Hematopoietic multipotent progenitor cell (in vitro differentiated cells): ENCODE results near the gene PCSK9. TPM values are rescaled to one million over a fixed set of nuclear protein-coding genes. Genes with fewer than 3 reads are reported as not detected.

Source experiments
- DNase-seq, 3 donors: peaks; one replicate each; pipeline ENCODE4 v3.0.0-alpha.2; 2011 to 2015; ENCODE audit warnings: low read depth in 2 of 3, low spot score in 2 of 3
- total RNA-seq: library from RNA; depleted of rRNA; stranded (reverse); fragments of >200 nt; gene quantifications from one replicate; pipeline ENCODE4 v1.2.3, GENCODE V29; 2012

The PCSK9 gene
- total RNA-seq, 1 donor = under 0.01 TPM

GRCh38 chr1:55057270-55057955 lies 18.1 kb downstream of the PCSK9 start:
- DNase-seq = no peak

GRCh38 chr1:55057956-55058298 lies 18.6 kb downstream of the PCSK9 start:
- no peak for DNase-seq

GRCh38 chr1:55059302-55060132 lies 20.2 kb downstream of the PCSK9 start:
- DNase-seq = no peak

- DNase-seq = no peak
Measured at GRCh38 chr1:55060133-55060999, 21.0 kb downstream of the PCSK9 start.

- no peak for DNase-seq
Measured at GRCh38 chr1:55061000-55061705, 21.8 kb downstream of the PCSK9 start.

- DNase-seq = no peak
Measured at GRCh38 chr1:55061706-55062321, 22.5 kb downstream of the PCSK9 start.

GRCh38 chr1:55062801-55063576 lies 23.6 kb downstream of the PCSK9 start:
- DNase-seq = no peak

GRCh38 chr1:55063577-55063942 lies 24.2 kb downstream of the PCSK9 start:
- DNase-seq = no peak

GRCh38 chr1:55064071-55064581 lies 24.8 kb downstream of the PCSK9 start:
- no peak for DNase-seq

GRCh38 chr1:55064861-55065263 lies 25.5 kb downstream of the PCSK9 start:
- no peak for DNase-seq

- DNase-seq = no peak
Measured at GRCh38 chr1:55065648-55066047, 26.3 kb downstream of the PCSK9 start.

- DNase-seq = no peak
Measured at GRCh38 chr1:55067022-55067778, 27.9 kb downstream of the PCSK9 start.

GRCh38 chr1:55067914-55068313 lies 28.6 kb downstream of the PCSK9 start:
- DNase-seq = no peak

GRCh38 chr1:55068638-55069037 lies 29.3 kb downstream of the PCSK9 start:
- DNase-seq = no peak

GRCh38 chr1:55069280-55069679 lies 29.9 kb downstream of the PCSK9 start:
- DNase-seq = no peak

- no peak for DNase-seq
Measured at GRCh38 chr1:55070293-55071164, 31.2 kb downstream of the PCSK9 start.

GRCh38 chr1:55071477-55071876 lies 32.1 kb downstream of the PCSK9 start:
- DNase-seq = peak in 1 of 3 donors; percentile 19
